Spleen (tissue), 11 donors: ENCODE data around the gene SLC35F3. TPM values are rescaled to one million over a fixed set of nuclear protein-coding genes. Genes with fewer than 3 reads are reported as not detected.

Experiments used
- DNase-seq: peaks from one replicate; pipeline ENCODE4 v3.0.0-alpha.2; 2020
- H3K27ac ChIP-seq, 8 donors: fragments of 200-600 bp; sonication (generic) in 7 of 8; 1 replicate in 4 of 8; 2 replicates in 4 of 8; pipeline versions ENCODE4 v1.5.0 to v1.8.0; 2016 to 2021; ENCODE audit warnings: inconsistent platforms in 4 of 8, mild to moderate bottlenecking in 4 of 8, moderate library complexity in 1 of 8
- H3K27me3 ChIP-seq, 7 donors: fragments of 200-600 bp; sonication (generic) in 6 of 7; replicated peaks in 1 of 7; 1 replicate in 4 of 7; 2 replicates in 3 of 7; pipeline versions ENCODE4 v1.5.0 to v1.8.0; 2016 to 2021; ENCODE audit warnings: inconsistent platforms in 3 of 7, mild to moderate bottlenecking in 1 of 7
- H3K36me3 ChIP-seq, 6 donors: fragments of 200-600 bp; sonication (generic) in 5 of 6; 1 replicate in 4 of 6; 2 replicates in 2 of 6; pipeline versions ENCODE4 v1.5.0 to v1.8.0; 2016 to 2021; ENCODE audit warnings: inconsistent platforms in 2 of 6
- H3K4me1 ChIP-seq, 6 donors: fragments of 200-600 bp; sonication (generic) in 5 of 6; 1 replicate in 3 of 6; 2 replicates in 3 of 6; pipeline versions ENCODE4 v1.5.0 to v1.8.0; 2016 to 2021; ENCODE audit warnings: inconsistent platforms in 3 of 6
- H3K4me3 ChIP-seq, 8 donors: fragments of 200-600 bp; sonication (generic) in 7 of 8; 1 replicate in 4 of 8; 2 replicates in 4 of 8; pipeline versions ENCODE4 v1.5.0 to v1.8.0; 2016 to 2021; ENCODE audit warnings: inconsistent platforms in 4 of 8, mild to moderate bottlenecking in 4 of 8, moderate library complexity in 2 of 8
- H3K9me3 ChIP-seq, 8 donors: fragments of 200-600 bp; sonication (generic) in 7 of 8; 1 replicate in 4 of 8; 2 replicates in 4 of 8; pipeline versions ENCODE4 v1.5.0 to v1.8.0; 2016 to 2021; ENCODE audit warnings: inconsistent platforms in 4 of 8
- CTCF ChIP-seq, 11 experiments: fragments of 200-600 bp in 7 of 11; fragments of 450-650 bp in 4 of 11; sonication (generic) in 4 of 11; IDR thresholded peaks in 8 of 11; conservative IDR thresholded peaks in 3 of 11; 1 replicate in 7 of 11; 2 replicates in 4 of 11; pipeline versions ENCODE4 v1.4.0 to v1.8.0; 2016 to 2021; ENCODE audit warnings: antibody characterized with exemption in 11 of 11, inconsistent platforms in 4 of 11, mild to moderate bottlenecking in 1 of 11
- POLR2A ChIP-seq, 3 donors: fragments of 450-650 bp; IDR thresholded peaks; one replicate each; pipeline ENCODE4 v1.5.1; 2017; ENCODE audit warnings: antibody characterized with exemption in 3 of 3, mild to moderate bottlenecking in 1 of 3
- POLR2AphosphoS5 ChIP-seq, 3 donors: sonication (generic); formaldehyde crosslinking; IDR thresholded peaks; one replicate each; pipeline ENCODE4 v1.5.1; 2017; ENCODE audit warnings: antibody characterized with exemption in 3 of 3
- WGBS, 5 donors: extraction: QIAGEN DNeasy Blood & Tissue Kit in 3 of 5; methylation state at CpG; one replicate each; pipeline versions ENCODE4 v1.1.5 to v1.1.7; 2013 to 2018; 5-methylcytosine and 5-hydroxymethylcytosine counted together
- intact Hi-C: fragments of 100-400 bp; cut with DNase I; formaldehyde crosslinking; loops from one replicate; pipeline ENCODE4 v1.15.0; 2023; ENCODE audit warnings: low total_unique reads
- polyA plus RNA-seq, 3 donors: library from polyadenylated mRNA; stranded (reverse); fragments of 200-250 nt; gene quantifications; one replicate each; pipeline ENCODE4 v1.2.1, GENCODE V29; 2013
- total RNA-seq, 7 donors: library from RNA; depleted of rRNA in 3 of 7; stranded (reverse); fragments of >200 nt in 3 of 7; fragmentation: NEBNext Ultra II Directional in 4 of 7; extraction: Animal tissue kit (Norgen Biotek cat#: 25700) in 4 of 7; gene quantifications; one replicate each; pipeline versions ENCODE4 v1.1.0 to v1.2.1, GENCODE V29; 2016 to 2021
- donor health status: healthy with polysubstance abuse.
- donor health status: DM: no; HTN: no; CAD: no; lungs with moderate emphysema.
- donor health status: DM: no; HTN: no; CAD: no.
- donor health status: Bipolar disorder and iron deficiency.
- donor health status: healthy.
- donor health status: DM: no; HTN: no; CAD: no.
- donor health status: DM: yes; HTN: yes; CAD: no.

SLC35F3 gene
- total and polyA plus RNA-seq, 10 donors: 0.03 to 0.44 (median 0.11) TPM; not detected in 5

- 74 to 85% (median 75%) methylated on average over 6 of the region's 6 CpGs for WGBS, 5 donors
- intact Hi-C loops: no loop called here
- TF ChIP-seq POLR2A (IDR thresholded peaks at IDR 0.05) (no peak), POLR2AphosphoS5 (IDR thresholded peaks at IDR 0.05) (no peak), CTCF (IDR thresholded peaks at IDR 0.05 in 8 of 11, conservative IDR thresholded peaks at IDR 0.05 in 3 of 11) (no peak)
- no peak for DNase-seq
- Histone ChIP-seq H3K27ac (no peak overlapping the region), H3K9me3 (peaks cover 0 to 34% (median 12%) of the 10 kb centered on the region in 8 donors), H3K27me3 (peaks cover 0 to 5% (median 0%) of the 10 kb centered on the region in 7 donors), H3K4me3 (no peak overlapping the region), H3K36me3 (no peaks in the 10 kb centered on the region), H3K4me1 (no peaks in the 10 kb centered on the region)
Observed at GRCh38 chr1:233959971-233960370, 55.5 kb downstream of the SLC35F3 start.

- Histone ChIP-seq H3K27ac (no peak overlapping the region), H3K4me1 (no peaks in the 10 kb centered on the region), H3K4me3 (no peak overlapping the region), H3K27me3 (peaks cover 0 to 5% (median 0%) of the 10 kb centered on the region in 7 donors), H3K9me3 (peaks cover 0 to 35% (median 14%) of the 10 kb centered on the region in 8 donors), H3K36me3 (no peaks in the 10 kb centered on the region)
- no peak for DNase-seq
- TF ChIP-seq POLR2A (IDR thresholded peaks at IDR 0.05) (no peak), POLR2AphosphoS5 (IDR thresholded peaks at IDR 0.05) (no peak), CTCF (IDR thresholded peaks at IDR 0.05 in 8 of 11, conservative IDR thresholded peaks at IDR 0.05 in 3 of 11) (no peak)
- WGBS, 5 donors: 82 to 92% (median 87%) methylated on average over 3 of the region's 3 CpGs
- intact Hi-C loops: no loop called here
Observed at GRCh38 chr1:233960386-233960785, 55.9 kb downstream of the SLC35F3 start.

- H3K27ac ChIP-seq: no peak overlapping the region
- intact Hi-C loops: no loop called here
- no peaks in the 10 kb centered on the region for H3K36me3 ChIP-seq
- no peak overlapping the region for H3K4me3 ChIP-seq
- TF ChIP-seq POLR2A (IDR thresholded peaks at IDR 0.05): no peak
- TF ChIP-seq POLR2AphosphoS5 (IDR thresholded peaks at IDR 0.05): no peak
- TF ChIP-seq CTCF (IDR thresholded peaks at IDR 0.05 in 8 of 11, conservative IDR thresholded peaks at IDR 0.05 in 3 of 11): no peak
- WGBS, 5 donors: 69 to 85% (median 79%) methylated on average over 3 of the region's 3 CpGs
- H3K9me3 ChIP-seq: peaks cover 0 to 21% (median 12%) of the 10 kb centered on the region in 8 donors
- no peak for DNase-seq
- H3K4me1 ChIP-seq: no peaks in the 10 kb centered on the region
- H3K27me3 ChIP-seq: peaks cover 0 to 5% (median 0%) of the 10 kb centered on the region in 7 donors
Observed at GRCh38 chr1:233962878-233963277, 58.4 kb downstream of the SLC35F3 start.

- intact Hi-C loops: no loop called here
- Histone ChIP-seq H3K9me3 (peaks cover 0 to 18% (median 10%) of the 10 kb centered on the region in 8 donors), H3K4me3 (no peak overlapping the region), H3K27ac (no peak overlapping the region), H3K36me3 (no peaks in the 10 kb centered on the region), H3K27me3 (peaks cover 0 to 5% (median 0%) of the 10 kb centered on the region in 7 donors), H3K4me1 (no peaks in the 10 kb centered on the region)
- no peak for TF ChIP-seq POLR2AphosphoS5 (IDR thresholded peaks at IDR 0.05)
- no peak for TF ChIP-seq POLR2A (IDR thresholded peaks at IDR 0.05)
- no peak for TF ChIP-seq CTCF (IDR thresholded peaks at IDR 0.05 in 8 of 11, conservative IDR thresholded peaks at IDR 0.05 in 3 of 11)
- DNase-seq: no peak
Observed at GRCh38 chr1:233965856-233966255, 61.4 kb downstream of the SLC35F3 start.
